GM12892 (cell line): ENCODE results near the gene PRPF31.

Experiments
- POLR2A ChIP-seq: IDR thresholded peaks from 2 replicates; pipeline ENCODE4 v1.6.1; 2011; ENCODE audit warnings: low read depth, low read length, control low read depth
- POLR2AphosphoS5 ChIP-seq: IDR thresholded peaks from 2 replicates; pipeline ENCODE4 v1.6.1; 2011; ENCODE audit warnings: low read depth, low read length, control low read depth

DNA sequence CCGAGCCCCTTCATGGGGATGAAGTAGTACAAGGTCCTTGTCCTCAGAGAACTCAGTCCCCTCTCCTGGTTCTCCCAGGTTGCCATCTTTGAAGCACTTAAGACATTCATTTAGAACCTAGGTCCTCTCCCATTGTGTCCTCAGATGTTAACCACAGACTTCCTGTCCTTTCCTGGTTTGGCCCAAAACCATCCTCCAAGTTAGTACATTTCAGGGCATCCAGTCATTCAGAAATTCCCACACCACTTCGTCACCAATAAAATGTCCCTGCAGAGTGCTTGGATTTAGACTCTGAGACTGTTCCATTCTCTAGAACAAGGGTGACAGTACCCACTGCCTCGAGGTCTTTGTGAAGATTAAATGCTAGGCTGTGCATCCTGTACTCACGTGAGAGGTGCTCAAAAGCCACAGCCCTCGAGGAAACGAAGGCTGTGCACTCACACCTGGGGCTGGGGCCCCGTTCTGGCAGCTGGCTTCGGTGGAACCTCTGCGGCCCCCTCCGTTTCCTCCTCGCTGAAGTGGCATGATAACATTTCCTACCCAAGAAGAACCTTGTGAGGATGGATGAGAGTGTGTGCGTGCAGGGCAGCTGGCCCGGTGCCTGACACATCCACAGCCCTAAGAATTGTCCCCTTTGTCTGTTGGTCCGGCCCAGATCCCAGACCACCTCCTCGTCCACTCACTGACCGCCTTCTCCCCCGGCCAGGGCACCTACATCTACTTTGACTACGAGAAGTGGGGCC lies 39.2 kb downstream of the PRPF31 start:
- TF ChIP-seq POLR2A (no peak; the same call in 1 of the 2 replicates), POLR2AphosphoS5 (no peak)
